GM19397 (cell line): ENCODE data around the gene PRAMEF7.
"Not testable (repeated sequence)": the region's sequence is repeated elsewhere in the genome, so short reads cannot be mapped to it uniquely, and the experiment has no call there.

Experiments used
- ATAC-seq: cut with Tn5 transposase; IDR thresholded peaks from one replicate; pipeline ENCODE4 v1.9.1; 2021; ENCODE audit warnings: mild to moderate bottlenecking, moderate library complexity; ENCODE audit not compliant: unreplicated experiment

Gene PRAMEF7

DNA sequence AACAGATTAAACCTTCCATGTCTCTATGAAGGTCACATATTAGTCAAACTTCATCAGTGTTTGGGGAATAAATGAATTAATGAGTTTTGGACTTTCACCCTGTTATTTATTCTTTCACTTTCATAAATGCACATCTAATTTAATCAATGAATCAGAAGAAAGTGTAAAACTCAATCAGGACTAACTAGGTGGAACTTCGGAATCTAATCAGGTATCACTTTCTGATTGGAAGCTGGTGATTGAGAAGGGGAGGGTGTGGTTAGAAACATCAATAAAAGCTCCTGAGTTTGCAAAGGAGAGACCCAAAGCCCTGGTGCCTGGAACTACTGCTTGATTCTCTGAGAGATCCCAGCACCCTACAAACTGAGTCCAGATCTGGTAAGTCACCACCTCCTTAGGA lies at the start of gene PRAMEF7:
Gene PRAMEF7 (plus strand): TSS at position 301 of the 400 bp plus-strand sequence. CDS start 1,083 bp downstream, outside the sequence.
- not testable (repeated sequence) for ATAC-seq

DNA sequence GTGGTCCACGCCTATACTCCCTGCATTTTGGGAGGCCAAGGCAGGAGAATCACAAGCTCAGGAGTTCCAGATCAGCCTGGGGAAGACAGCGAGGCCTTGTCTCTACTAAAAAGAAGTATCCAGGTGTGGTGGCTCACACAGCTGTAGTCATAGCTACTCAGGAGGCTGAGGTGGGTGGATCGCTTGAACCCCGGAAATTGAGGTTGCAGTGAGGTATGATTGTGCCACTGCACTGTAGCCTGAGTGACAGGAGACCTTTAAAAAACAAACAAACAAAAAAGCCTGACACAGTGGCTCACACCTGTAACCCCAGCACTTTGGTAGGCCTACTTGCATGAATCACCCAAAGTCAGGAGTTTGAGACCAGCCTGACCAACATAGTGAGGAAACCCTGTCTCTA lies 38.0 kb upstream of the PRAMEF7 start:
- not testable (repeated sequence) for ATAC-seq

DNA sequence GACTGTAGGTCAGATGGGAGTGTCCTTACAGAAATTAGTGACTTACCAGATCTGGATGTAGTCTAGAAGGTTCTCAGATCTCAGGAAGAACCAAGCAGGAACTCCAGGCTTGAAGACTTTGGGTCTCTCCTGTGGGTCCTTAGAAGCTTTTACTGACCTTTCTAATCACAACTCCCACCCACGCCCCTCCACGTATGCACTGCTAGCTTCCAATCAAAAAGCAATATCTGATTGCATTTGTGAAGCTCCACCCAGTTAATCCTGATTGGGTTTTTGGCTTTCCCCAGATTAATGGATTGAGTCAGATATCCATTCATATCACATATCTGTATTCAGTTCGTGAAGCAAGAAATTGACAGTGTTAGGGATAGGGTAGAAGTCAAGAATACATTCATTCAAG lies 30.3 kb upstream of the PRAMEF7 start, which contains the start of gene PRAMEF4:
Gene PRAMEF4 (minus strand): TSS at position 101 of the 400 bp plus-strand sequence. CDS start 2,807 bp downstream, outside the sequence.
- ATAC-seq, result not testable (repeated sequence)

DNA sequence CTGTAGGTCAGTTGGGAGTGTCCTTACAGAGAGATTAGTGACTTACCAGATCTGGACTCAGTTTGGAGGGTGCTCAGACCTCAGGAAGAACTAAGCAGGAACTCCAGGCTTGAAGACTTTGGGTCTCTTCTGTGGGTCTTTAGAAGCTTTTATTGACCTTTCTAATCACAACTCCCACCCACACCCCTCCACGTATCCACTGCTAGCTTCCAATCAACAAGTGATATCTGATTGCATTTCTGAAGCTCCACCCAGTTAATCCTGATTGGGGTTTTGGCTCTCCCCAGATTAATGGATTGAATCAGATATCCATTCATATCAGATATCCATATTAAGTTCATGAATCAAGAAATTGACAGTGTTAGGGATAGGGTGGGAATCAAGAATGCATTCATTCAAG lies 18.2 kb upstream of the PRAMEF7 start, which contains the start of gene PRAMEF10:
Gene PRAMEF10 (minus strand): TSS at position 101 of the 400 bp plus-strand sequence. CDS start 2,423 bp downstream, outside the sequence.
- ATAC-seq, result not testable (repeated sequence)

DNA sequence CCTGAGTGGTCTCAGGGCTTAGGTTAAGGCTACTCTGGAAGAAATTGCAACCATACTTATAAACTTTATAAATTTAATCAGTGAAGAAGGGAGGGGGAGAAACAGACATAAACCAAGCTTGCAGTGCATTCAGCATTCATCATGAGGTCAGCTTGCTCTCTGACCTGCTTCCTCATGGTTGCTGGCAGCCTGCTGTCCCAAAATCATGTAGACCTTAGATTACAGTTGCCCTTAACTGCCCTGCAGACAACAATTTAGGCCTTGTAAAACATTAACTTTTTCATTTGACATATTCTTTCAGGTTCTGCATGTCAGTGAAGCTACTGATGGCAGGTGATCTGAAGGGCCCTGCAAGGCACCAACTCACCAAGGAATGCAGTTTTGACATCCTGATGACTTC lies 17.2 kb upstream of the PRAMEF7 start:
- ATAC-seq, result not testable (repeated sequence)

DNA sequence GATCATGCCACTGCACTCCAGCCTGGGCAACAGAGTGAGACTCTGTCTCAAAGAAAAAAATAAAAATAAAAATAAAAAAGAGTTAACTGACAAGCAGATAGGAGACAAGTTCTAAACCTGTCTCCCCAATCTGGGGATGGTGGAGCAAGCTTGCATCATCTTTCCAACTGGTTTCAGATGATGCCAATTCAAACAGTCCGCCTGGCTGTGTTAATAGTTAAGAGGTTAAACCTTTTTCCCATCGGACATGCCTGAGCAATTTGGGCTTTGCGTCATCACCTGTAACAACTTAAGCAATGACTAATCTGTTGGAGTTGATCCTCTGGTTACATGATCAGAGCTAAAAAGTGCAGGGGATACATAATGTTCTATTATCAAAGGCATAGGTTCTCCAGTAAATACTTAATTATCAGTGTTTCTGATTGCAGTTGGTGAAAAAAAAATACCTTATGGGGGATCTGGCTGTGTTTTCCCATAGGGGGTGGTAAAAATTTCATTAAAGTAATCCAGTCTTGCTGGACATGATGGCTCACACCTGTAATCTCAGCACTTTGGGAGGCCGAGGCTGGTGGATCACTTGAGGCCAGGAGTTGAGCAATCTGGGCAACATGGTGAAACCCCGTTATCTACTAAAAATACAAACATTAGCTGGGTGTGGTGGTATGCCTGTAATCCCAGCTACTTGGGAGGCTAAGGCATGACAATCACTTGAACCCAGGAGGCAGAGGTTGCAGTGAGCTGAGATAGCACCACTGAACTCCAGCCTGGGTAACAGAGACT lies 12.4 kb upstream of the PRAMEF7 start:
- not testable (repeated sequence) for ATAC-seq

DNA sequence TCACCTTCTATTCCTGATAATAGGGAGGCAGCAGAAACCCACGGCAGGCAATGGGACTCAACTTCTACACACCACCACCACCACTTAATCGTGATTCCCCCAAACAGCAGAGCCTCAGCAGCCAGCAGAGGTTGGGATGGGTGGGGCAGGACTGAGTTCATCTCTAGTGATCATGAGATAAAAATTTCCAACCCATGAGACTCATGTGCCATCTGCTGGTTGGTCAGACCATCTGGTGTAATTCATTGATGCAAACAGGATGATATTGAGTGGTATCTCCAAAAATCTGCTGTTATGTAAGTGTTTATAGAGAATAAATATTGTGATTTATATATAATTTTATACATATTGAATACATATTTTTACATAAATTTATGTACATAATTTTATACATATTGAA lies 5.3 kb downstream of the PRAMEF7 start:
- ATAC-seq, result not testable (repeated sequence)

DNA sequence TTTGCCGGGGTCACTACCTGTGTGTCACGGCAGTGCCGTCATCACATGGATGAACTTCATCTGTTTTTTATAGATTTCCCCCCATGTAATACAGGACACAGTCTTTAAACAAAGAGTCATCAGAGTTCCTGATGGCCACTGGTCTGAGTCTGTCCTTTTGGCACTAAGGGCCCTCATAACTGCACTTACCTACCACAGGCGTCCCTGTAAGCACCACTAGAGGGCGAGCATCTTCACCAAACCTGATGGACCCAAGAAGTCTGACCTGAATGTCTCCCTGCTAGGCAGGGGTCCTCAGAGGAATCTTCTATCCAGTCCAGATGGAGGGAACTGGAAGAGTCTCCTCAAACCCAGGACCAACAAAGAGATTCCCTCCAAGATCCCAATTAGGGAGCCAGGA lies 8.0 kb downstream of the PRAMEF7 start:
- not testable (repeated sequence) for ATAC-seq

DNA sequence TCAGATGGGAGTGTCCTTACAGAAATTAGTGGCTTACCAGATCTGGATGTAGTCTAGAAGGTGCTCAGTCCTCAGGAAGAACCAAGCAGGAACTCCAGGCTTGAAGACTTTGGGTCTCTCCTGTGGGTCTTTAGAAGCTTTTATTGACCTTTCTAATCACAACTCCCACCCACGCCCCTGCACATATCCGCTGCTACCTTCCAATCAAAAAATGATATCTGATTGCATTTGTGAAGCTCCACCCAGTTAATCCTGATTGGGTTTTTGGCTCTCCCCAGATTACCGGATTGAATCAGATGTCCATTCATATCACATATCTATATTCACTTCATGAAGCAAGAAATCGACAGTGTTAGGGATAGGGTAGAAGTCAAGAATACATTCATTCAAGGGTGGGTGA lies 31.1 kb downstream of the PRAMEF7 start, which contains the start of gene PRAMEF6:
Gene PRAMEF6 (minus strand): TSS at position 101 of the 400 bp plus-strand sequence. CDS start 5,062 bp downstream, outside the sequence.
- ATAC-seq, result not testable (repeated sequence)
